Measurements from ENCODE around the gene ABCA7. TPM values are rescaled to one million over a fixed set of nuclear protein-coding genes. Genes with fewer than 3 reads are reported as not detected.
A peak's percentile ranks its signal among the peaks of the same experiment; 100 is the strongest.

The ABCA7 gene
- total and polyA plus RNA-seq, 2 of the 8 experiments (the other 6 are each of a cell fraction or from before 2014, with no cell fraction given) = 10.4 to 25.6 TPM

DNA sequence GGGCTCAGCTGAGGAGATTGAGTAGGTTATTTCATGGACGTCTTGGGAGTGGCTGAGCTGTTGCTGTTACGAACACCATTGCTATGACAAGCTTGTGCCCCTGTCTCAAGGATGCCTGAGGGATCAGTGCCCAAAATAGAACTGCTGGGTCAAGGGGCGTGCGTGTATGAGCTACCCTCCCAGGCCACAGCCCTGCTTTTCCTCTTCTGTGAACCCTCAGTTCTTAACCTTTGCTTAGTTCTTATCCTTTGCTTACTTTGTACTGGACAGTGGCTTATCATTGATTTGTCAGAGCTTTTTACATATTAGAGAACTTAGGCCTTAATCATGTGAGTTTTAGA is 36.1 kb downstream of the ABCA7 start:
- Histone ChIP-seq H2BK12ac (ENCODE audit: low read depth, low read length) (no peak overlapping the region), H4K91ac (replicated peaks; ENCODE audit: insufficient read length, low read length) (no peak overlapping the region), H3K27ac (ENCODE audit: low read depth, low read length) (no peak overlapping the region), H3K9me3 (ENCODE audit: insufficient read depth in 2 of 2, low read depth in 1 of 2, low read length in 1 of 2) (no peaks in the 10 kb centered on the region), H3K79me1 (ENCODE audit: low read depth, low read length) (peaks cover 5% of the 10 kb centered on the region), H3K79me2 (ENCODE audit: control insufficient read depth in 1 of 2, insufficient read depth in 2 of 2, low read length in 2 of 2) (no peaks in the 10 kb centered on the region), H2AK5ac (ENCODE audit: low read depth, low read length) (no peak overlapping the region), H3K14ac (ENCODE audit: insufficient read length) (no peak overlapping the region), H4K8ac (ENCODE audit: extremely low read depth, insufficient read depth, low read length) (no peak overlapping the region), H3K36me3 (ENCODE audit: control insufficient read depth in 2 of 4, insufficient read depth in 4 of 4, low read length in 3 of 4) (peaks cover 0 to 40% (median 7%) of the 10 kb centered on the region in 4 experiments; a peak in 3 of 8 replicates), H3K56ac (replicated peaks; ENCODE audit: insufficient read length, low read depth, low read length) (no peak overlapping the region), H3K18ac (ENCODE audit: extremely low read depth, low read length) (no peak overlapping the region), H3K9ac (replicated peaks in 1 of 4; ENCODE audit: extremely low read depth in 1 of 4, low read depth in 3 of 4, low read length in 3 of 4) (no peak overlapping the region), H3K4me1 (replicated peaks in 1 of 4; ENCODE audit: control insufficient read depth in 3 of 4, insufficient read depth in 4 of 4, low read length in 3 of 4) (0 out of 7 replicates have a peak, but pooled peaks cover 0 to 2% (median under 1%) of the 10 kb centered on the region in 4 experiments), H3K23ac (ENCODE audit: insufficient read length) (no peak overlapping the region), H3K4ac (replicated peaks; ENCODE audit: insufficient read length, low read depth, low read length) (peak overlapping the region; percentile 51), H3K27me3 (replicated peaks in 1 of 4; ENCODE audit: control insufficient read depth in 3 of 4, extremely low read depth in 1 of 4, insufficient read depth in 3 of 4, low read length in 3 of 4) (peaks cover 0 to 4% (median 2%) of the 10 kb centered on the region in 4 experiments; a peak in 2 of 7 replicates), H4K5ac (ENCODE audit: insufficient read length, low read depth, low read length) (no peak overlapping the region), H2BK120ac (replicated peaks; ENCODE audit: low read depth, low read length) (no peak overlapping the region), H4K20me1 (replicated peaks in 1 of 2; ENCODE audit: control insufficient read depth in 1 of 2, insufficient read depth in 2 of 2, low read length in 2 of 2) (peaks cover 1 to 12% of the 10 kb centered on the region in 2 experiments), H2AFZ (ENCODE audit: low read length) (no peak overlapping the region), H3K4me2 (ENCODE audit: insufficient read depth in 1 of 2, low read depth in 2 of 2, low read length in 2 of 2) (no peak overlapping the region), H2BK20ac (ENCODE audit: low read length) (no peak overlapping the region), H2BK5ac (ENCODE audit: low read depth, low read length) (no peak overlapping the region), H3K4me3 (ENCODE audit: extremely low read depth in 1 of 4, insufficient read depth in 2 of 4, low read depth in 3 of 4, low read length in 4 of 4) (no peak overlapping the region), H2BK15ac (ENCODE audit: low read length) (no peak overlapping the region), H3K23me2 (ENCODE audit: low read depth, low read length) (peaks cover 3% of the 10 kb centered on the region; the same call in 1 of the 2 replicates)
- ChIA-PET CTCF (ENCODE audit: partially characterized antibody) (interaction anchor here (0.7 to 8.9 kb wide), 6 partner anchors 10 to 146 kb away, joined by 4 to 54 read pairs (median 4); partner anchors contain the start of gene ARHGAP45), POLR2A (ENCODE audit: partially characterized antibody) (interaction anchor here (0.5 to 7.1 kb wide), 7 partner anchors 9 to 45 kb away, joined by 3 to 52 read pairs (median 4); partner anchors contain the start of gene ARHGAP45)
- WGBS, 2 experiments (ENCODE audit: extremely low coverage in 1 of 2, insufficient coverage in 1 of 2, insufficient read length in 1 of 2, insufficient replicate concordance in 2 of 2, low coverage in 1 of 2, low lambda C conversion rate in 2 of 2, missing lambda C conversion rate in 1 of 2) = 94% methylated on average over 4 of the region's 4 CpGs; no CpG with 5 or more reads in 1 of the 2 experiments
- TF ChIP-seq SRF (IDR thresholded peaks at IDR 0.05; ENCODE audit: low read depth, low read length) (no peak), TEAD4 (IDR thresholded peaks at IDR 0.05; ENCODE audit: low read depth, low read length) (no peak), RXRA (IDR thresholded peaks at IDR 0.05; ENCODE audit: insufficient read depth, low read depth, low read length) (no peak), RAD21 (IDR thresholded peaks at IDR 0.05 in 1 of 2, conservative IDR thresholded peaks at IDR 0.05 in 1 of 2; ENCODE audit: low read depth in 2 of 2, low read length in 2 of 2) (no peak), TCF12 (IDR thresholded peaks at IDR 0.05; ENCODE audit: low read depth, low read length) (no peak), SAP30 (IDR thresholded peaks at IDR 0.05; ENCODE audit: insufficient read depth, insufficient replicate concordance, low read length) (no peak), KDM1A (IDR thresholded peaks at IDR 0.05; ENCODE audit: borderline replicate concordance, low read length) (no peak)
- TF ChIP-seq, protein P1, sequence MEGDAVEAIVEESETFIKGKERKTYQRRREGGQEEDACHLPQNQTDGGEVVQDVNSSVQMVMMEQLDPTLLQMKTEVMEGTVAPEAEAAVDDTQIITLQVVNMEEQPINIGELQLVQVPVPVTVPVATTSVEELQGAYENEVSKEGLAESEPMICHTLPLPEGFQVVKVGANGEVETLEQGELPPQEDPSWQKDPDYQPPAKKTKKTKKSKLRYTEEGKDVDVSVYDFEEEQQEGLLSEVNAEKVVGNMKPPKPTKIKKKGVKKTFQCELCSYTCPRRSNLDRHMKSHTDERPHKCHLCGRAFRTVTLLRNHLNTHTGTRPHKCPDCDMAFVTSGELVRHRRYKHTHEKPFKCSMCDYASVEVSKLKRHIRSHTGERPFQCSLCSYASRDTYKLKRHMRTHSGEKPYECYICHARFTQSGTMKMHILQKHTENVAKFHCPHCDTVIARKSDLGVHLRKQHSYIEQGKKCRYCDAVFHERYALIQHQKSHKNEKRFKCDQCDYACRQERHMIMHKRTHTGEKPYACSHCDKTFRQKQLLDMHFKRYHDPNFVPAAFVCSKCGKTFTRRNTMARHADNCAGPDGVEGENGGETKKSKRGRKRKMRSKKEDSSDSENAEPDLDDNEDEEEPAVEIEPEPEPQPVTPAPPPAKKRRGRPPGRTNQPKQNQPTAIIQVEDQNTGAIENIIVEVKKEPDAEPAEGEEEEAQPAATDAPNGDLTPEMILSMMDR (IDR thresholded peaks at IDR 0.05; ENCODE audit: control extremely low read depth in 1 of 3, insufficient read depth in 1 of 3, low read depth in 1 of 3, low read length in 3 of 3) = no peak
- no peak for FAIRE-seq
- DNase-seq (ENCODE audit: low read depth in 1 of 2, low spot score in 2 of 2) = no peak
